ENCODE data around the gene MCM5. TPM values are rescaled to one million over a fixed set of nuclear protein-coding genes. Genes with fewer than 3 reads are reported as not detected.

The MCM5 gene
- total RNA-seq, 1 experiment from 2014 or later = 274 TPM

GRCh38 chr22:35462498-35463230 is 62.7 kb downstream of the MCM5 start:
- no peak overlapping the region for H2BK12ac ChIP-seq (ENCODE audit: insufficient read length, low read depth, low read length)
- no peak overlapping the region for H3T11ph ChIP-seq (ENCODE audit: low read length)
- no peak overlapping the region for H2BK5ac ChIP-seq (ENCODE audit: insufficient read length, low read length)
- no peak for TF ChIP-seq CTCF (conservative IDR thresholded peaks at IDR 0.05)
- peaks cover 4% of the 10 kb centered on the region for H3K27me3 Mint-ChIP-seq (ENCODE audit: low read depth)
- H3K79me2 ChIP-seq (ENCODE audit: insufficient read depth, low read length) = no peaks in the 10 kb centered on the region
- peaks cover 3 to 6% (median 4%) of the 10 kb centered on the region in 3 experiments; a peak in 6 of 7 replicates for H3K36me3 Mint-ChIP-seq (ENCODE audit: insufficient read depth in 1 of 3, low read depth in 3 of 3)
- H3K4me2 ChIP-seq (ENCODE audit: insufficient read depth, insufficient read length, low read length) = no peak overlapping the region
- H3K56ac ChIP-seq (ENCODE audit: insufficient read length, low read depth, low read length) = no peak overlapping the region
- H3K27me3 ChIP-seq (ENCODE audit: insufficient read depth, low read length) = no peaks in the 10 kb centered on the region
- no peaks in the 10 kb centered on the region for H3K4me1 ChIP-seq (ENCODE audit: insufficient read depth, low read length)
- no peak overlapping the region for H3K9ac ChIP-seq (ENCODE audit: extremely low read depth, insufficient read length, low read length)
- no peak overlapping the region for H3K27ac ChIP-seq (ENCODE audit: insufficient read length, low read depth, low read length)
- no peak overlapping the region for H3K4ac ChIP-seq (ENCODE audit: low read depth, low read length)
- no peak overlapping the region for H4K5ac ChIP-seq (ENCODE audit: insufficient read length, low read depth, low read length)
- H3K23ac ChIP-seq (ENCODE audit: insufficient read length, low read depth, low read length) = no peak overlapping the region
- no peak overlapping the region for H4K91ac ChIP-seq (ENCODE audit: insufficient read length, low read depth, low read length)
- no CpG with 5 or more reads among the region's 9 CpGs for WGBS (ENCODE audit: extremely low coverage, insufficient read length, low lambda C conversion rate)
- no peaks in the 10 kb centered on the region for H4K20me1 ChIP-seq (ENCODE audit: control insufficient read depth, insufficient read depth, insufficient read length)
- H3K79me1 ChIP-seq (ENCODE audit: insufficient read depth, low read depth, low read length, poor library complexity, severe bottlenecking) = no peaks in the 10 kb centered on the region
- H2BK20ac ChIP-seq (ENCODE audit: low read depth, low read length, poor library complexity, severe bottlenecking) = no peak overlapping the region
- no peak for DNase-seq
- peak overlapping the region in 1 of 3 experiments; percentile 33; a peak in 1 of 7 replicates for H3K27ac Mint-ChIP-seq
- no peak overlapping the region for H3K4me3 Mint-ChIP-seq
- H3K23me2 ChIP-seq (ENCODE audit: insufficient read length, low read depth, low read length, poor library complexity, severe bottlenecking) = no peaks in the 10 kb centered on the region
- H3K14ac ChIP-seq (ENCODE audit: insufficient read depth, low read length) = no peak overlapping the region
- peaks cover 0 to 3% of the 10 kb centered on the region in 2 experiments; a peak in 1 of 5 replicates for H3K9me3 Mint-ChIP-seq
- H2AFZ ChIP-seq (ENCODE audit: low read length) = no peak overlapping the region
- H4K8ac ChIP-seq (replicated peaks; ENCODE audit: insufficient read length, low read depth, low read length) = no peak overlapping the region
- no peaks in the 10 kb centered on the region for H3K9me3 ChIP-seq (ENCODE audit: control insufficient read depth, low read depth, low read length)
- H2BK120ac ChIP-seq (ENCODE audit: low read depth, low read length, poor library complexity, severe bottlenecking) = no peak overlapping the region
- H3K18ac ChIP-seq (ENCODE audit: insufficient read length, low read depth, low read length) = no peak overlapping the region
- H2AK5ac ChIP-seq (ENCODE audit: insufficient read length, low read length) = no peak overlapping the region
- no peak overlapping the region for H2BK15ac ChIP-seq (ENCODE audit: low read depth, low read length)
- peaks cover 22 to 24% of the 10 kb centered on the region in 2 experiments for H3K4me1 Mint-ChIP-seq
